A673 (cell line): ENCODE data around the gene SYK. TPM values are rescaled to one million over a fixed set of nuclear protein-coding genes. Genes with fewer than 3 reads are reported as not detected.

Source experiments
- BruUV-seq: library from RNA; stranded (reverse); fragments of 400-500 nt; replicated peaks from 2 replicates; lab custom pipeline; 2021; lab: Mats Ljungman, UMichigan
- CTCF ChIA-PET: fragments of 300-600 bp; sonication (Branson Sonifier 250); formaldehyde crosslinking; loops from one replicate; lab custom pipeline; 2022; ENCODE audit warnings: antibody characterized with exemption; lab: Charles Lee
- POLR2A ChIA-PET: fragments of 300-600 bp; sonication (Branson Sonifier 250); formaldehyde crosslinking; loops from one replicate; lab custom pipeline; 2022; ENCODE audit warnings: antibody characterized with exemption; ENCODE audit not compliant: low non-redundant PET; lab: Charles Lee
- DNase-seq: peaks from one replicate; pipeline ENCODE4 v3.0.0-alpha.2; 2015; ENCODE audit warnings: low spot score
- H3K27ac ChIP-seq: fragments of 200-600 bp; sonication (generic); 2 replicates; pipeline ENCODE4 v1.5.1; 2016; ENCODE audit warnings: mixed run types, low read depth, mild to moderate bottlenecking, mixed read lengths, antibody characterized with exemption, low read length; ENCODE audit not compliant: poor library complexity, severe bottlenecking
- H3K27me3 ChIP-seq: fragments of 200-600 bp; sonication (generic); replicated peaks from 2 replicates; pipeline ENCODE4 v1.6.1; 2017; ENCODE audit warnings: mixed run types, low read depth, mild to moderate bottlenecking, mixed read lengths, antibody characterized with exemption, low read length; ENCODE audit not compliant: insufficient read depth, poor library complexity
- H3K36me3 ChIP-seq: fragments of 200-600 bp; sonication (generic); 2 replicates; pipeline ENCODE4 v1.6.1; 2016; ENCODE audit warnings: mixed run types, mild to moderate bottlenecking, mixed read lengths, antibody characterized with exemption, low read length; ENCODE audit not compliant: insufficient read depth, poor library complexity, severe bottlenecking
- H3K4me1 ChIP-seq: fragments of 200-600 bp; sonication (generic); 2 replicates; pipeline ENCODE4 v1.6.1; 2017; ENCODE audit warnings: mixed run types, mild to moderate bottlenecking, mixed read lengths, antibody characterized with exemption, low read length; ENCODE audit not compliant: insufficient read depth, poor library complexity, severe bottlenecking
- H3K4me3 ChIP-seq: fragments of 200-600 bp; sonication (generic); 2 replicates; pipeline ENCODE4 v1.5.1; 2016; ENCODE audit warnings: low read depth, mixed run types, mild to moderate bottlenecking, mixed read lengths, low read length; ENCODE audit not compliant: poor library complexity, severe bottlenecking
- H3K9me3 ChIP-seq: fragments of 200-600 bp; sonication (generic); 2 replicates; pipeline ENCODE4 v1.6.1; 2016; ENCODE audit warnings: mixed run types, low read depth, mild to moderate bottlenecking, mixed read lengths, antibody characterized with exemption, low read length; ENCODE audit not compliant: poor library complexity, severe bottlenecking
- EZH2 ChIP-seq: fragments of 200-600 bp; sonication (generic); IDR thresholded peaks from 2 replicates; pipeline ENCODE4 v1.6.1; 2017; ENCODE audit warnings: borderline replicate concordance, low read depth, mild to moderate bottlenecking, mixed read lengths, antibody characterized with exemption, low read length; ENCODE audit not compliant: poor library complexity, severe bottlenecking
- intact Hi-C: fragments of 100-400 bp; cut with micrococcal nuclease; formaldehyde crosslinking; loops from one replicate; pipeline ENCODE4 v1.10.0; 2022; ENCODE audit not compliant: unreplicated experiment
- total RNA-seq: library from RNA; stranded (reverse); gene quantifications from 2 replicates; pipeline ENCODE4 v1.2.3, GENCODE V29; 2021
- TF ChIP-seq, protein P1 (sequence below): fragments of 300-800, 200-600 bp; sonication (generic); conservative IDR thresholded peaks from 2 replicates; pipeline ENCODE4 v1.5.1; 2017; ENCODE audit warnings: low read depth, mild to moderate bottlenecking, antibody characterized with exemption, low read length, moderate library complexity, mixed read lengths

SYK gene
- total RNA-seq, 1 experiment from 2014 or later: 14.9 TPM

- intact Hi-C loops: no loop called here
- no peaks in the 10 kb centered on the region for H3K4me1 ChIP-seq
- ChIA-PET POLR2A (no interaction called here), CTCF (no interaction called here)
- TF ChIP-seq, protein P1, sequence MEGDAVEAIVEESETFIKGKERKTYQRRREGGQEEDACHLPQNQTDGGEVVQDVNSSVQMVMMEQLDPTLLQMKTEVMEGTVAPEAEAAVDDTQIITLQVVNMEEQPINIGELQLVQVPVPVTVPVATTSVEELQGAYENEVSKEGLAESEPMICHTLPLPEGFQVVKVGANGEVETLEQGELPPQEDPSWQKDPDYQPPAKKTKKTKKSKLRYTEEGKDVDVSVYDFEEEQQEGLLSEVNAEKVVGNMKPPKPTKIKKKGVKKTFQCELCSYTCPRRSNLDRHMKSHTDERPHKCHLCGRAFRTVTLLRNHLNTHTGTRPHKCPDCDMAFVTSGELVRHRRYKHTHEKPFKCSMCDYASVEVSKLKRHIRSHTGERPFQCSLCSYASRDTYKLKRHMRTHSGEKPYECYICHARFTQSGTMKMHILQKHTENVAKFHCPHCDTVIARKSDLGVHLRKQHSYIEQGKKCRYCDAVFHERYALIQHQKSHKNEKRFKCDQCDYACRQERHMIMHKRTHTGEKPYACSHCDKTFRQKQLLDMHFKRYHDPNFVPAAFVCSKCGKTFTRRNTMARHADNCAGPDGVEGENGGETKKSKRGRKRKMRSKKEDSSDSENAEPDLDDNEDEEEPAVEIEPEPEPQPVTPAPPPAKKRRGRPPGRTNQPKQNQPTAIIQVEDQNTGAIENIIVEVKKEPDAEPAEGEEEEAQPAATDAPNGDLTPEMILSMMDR: no peak
- no peak for TF ChIP-seq EZH2
- BruUV-seq: no TSS peak
- no peaks in the 10 kb centered on the region for H3K27me3 ChIP-seq
- DNase-seq: no peak
- H3K4me3 ChIP-seq: no peak overlapping the region
- no peaks in the 10 kb centered on the region for H3K36me3 ChIP-seq
- no peaks in the 10 kb centered on the region for H3K9me3 ChIP-seq
- no peak overlapping the region for H3K27ac ChIP-seq
These were observed 27.5 kb upstream of the SYK start for GRCh38 chr9:90774071-90774470.

- BruUV-seq: no TSS peak
- intact Hi-C loops: no loop called here
- H3K27ac ChIP-seq: no peak overlapping the region
- H3K9me3 ChIP-seq: no peaks in the 10 kb centered on the region
- CTCF ChIA-PET: no interaction called here
- no peaks in the 10 kb centered on the region for H3K36me3 ChIP-seq
- POLR2A ChIA-PET: no interaction called here
- H3K4me1 ChIP-seq: no peaks in the 10 kb centered on the region
- no peak for DNase-seq
- TF ChIP-seq, protein P1: no peak
- TF ChIP-seq EZH2: no peak
- H3K4me3 ChIP-seq: no peak overlapping the region
- no peaks in the 10 kb centered on the region for H3K27me3 ChIP-seq
These were observed 26.9 kb upstream of the SYK start for GRCh38 chr9:90774682-90775081.

- TF ChIP-seq, protein P1: no peak
- TF ChIP-seq EZH2: no peak
- Histone ChIP-seq H3K27me3 (no peaks in the 10 kb centered on the region), H3K27ac (no peak overlapping the region), H3K4me1 (no peaks in the 10 kb centered on the region), H3K4me3 (no peak overlapping the region), H3K9me3 (no peaks in the 10 kb centered on the region), H3K36me3 (no peaks in the 10 kb centered on the region)
- intact Hi-C loops: no loop called here
- ChIA-PET POLR2A (no interaction called here), CTCF (no interaction called here)
- BruUV-seq: no TSS peak
- DNase-seq: no peak
These were observed 26.0 kb upstream of the SYK start for GRCh38 chr9:90775657-90776056.
